IMR-90 (cell line): ENCODE measurements around the gene DAZL.

Experiments
- CEBPB ChIP-seq: IDR thresholded peaks from 2 replicates; pipeline ENCODE4 v1.6.1; 2012; ENCODE audit warnings: low read depth, low read length, improper control_type of control experiment
- CHD1 ChIP-seq: IDR thresholded peaks from 2 replicates; pipeline ENCODE4 v1.6.1; 2012; ENCODE audit warnings: low read depth, low read length, improper control_type of control experiment
- CTCF ChIP-seq: conservative IDR thresholded peaks from 2 replicates; pipeline ENCODE4 v1.5.1; 2012; ENCODE audit warnings: mild to moderate bottlenecking, low read depth, low read length, improper control_type of control experiment
- MAFK ChIP-seq: IDR thresholded peaks from 2 replicates; pipeline ENCODE4 v1.6.1; 2012; ENCODE audit warnings: low read depth, low read length, improper control_type of control experiment
- MAZ ChIP-seq: IDR thresholded peaks from 2 replicates; pipeline ENCODE4 v1.6.1; 2012; ENCODE audit warnings: low read depth, mild to moderate bottlenecking, low read length, improper control_type of control experiment, moderate library complexity, borderline replicate concordance
- NFE2L2 ChIP-seq: fragments of 150-350 bp; IDR thresholded peaks from 2 replicates; pipeline ENCODE4 v1.6.1; 2016; ENCODE audit warnings: low read depth, mild to moderate bottlenecking, low read length
- POLR2A ChIP-seq: IDR thresholded peaks from 2 replicates; pipeline ENCODE4 v1.6.1; 2012; ENCODE audit warnings: mild to moderate bottlenecking, low read depth, low read length
- RCOR1 ChIP-seq: IDR thresholded peaks from 2 replicates; pipeline ENCODE4 v1.6.1; 2012; ENCODE audit warnings: mild to moderate bottlenecking, low read length, improper control_type of control experiment; ENCODE audit not compliant: insufficient replicate concordance
- TF ChIP-seq, protein P1 (sequence below): fragments of 150-350 bp; IDR thresholded peaks from 2 replicates; pipeline ENCODE4 v1.6.1; 2017; ENCODE audit warnings: mild to moderate bottlenecking, antibody characterized with exemption, low read length, low read depth
- TF ChIP-seq, protein P2 (sequence below): fragments of 150-350 bp; IDR thresholded peaks from 2 replicates; pipeline ENCODE4 v1.6.1; 2016; ENCODE audit warnings: low read depth, mild to moderate bottlenecking, low read length, moderate library complexity, borderline replicate concordance

- TF ChIP-seq CTCF, result no peak
- TF ChIP-seq RCOR1, result no peak
- no peak for TF ChIP-seq POLR2A
- no peak for TF ChIP-seq MAZ
- TF ChIP-seq, protein P1, sequence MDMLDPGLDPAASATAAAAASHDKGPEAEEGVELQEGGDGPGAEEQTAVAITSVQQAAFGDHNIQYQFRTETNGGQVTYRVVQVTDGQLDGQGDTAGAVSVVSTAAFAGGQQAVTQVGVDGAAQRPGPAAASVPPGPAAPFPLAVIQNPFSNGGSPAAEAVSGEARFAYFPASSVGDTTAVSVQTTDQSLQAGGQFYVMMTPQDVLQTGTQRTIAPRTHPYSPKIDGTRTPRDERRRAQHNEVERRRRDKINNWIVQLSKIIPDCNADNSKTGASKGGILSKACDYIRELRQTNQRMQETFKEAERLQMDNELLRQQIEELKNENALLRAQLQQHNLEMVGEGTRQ, result no peak
- TF ChIP-seq NFE2L2, result no peak
- TF ChIP-seq CHD1, result no peak
- no peak for TF ChIP-seq MAFK
- TF ChIP-seq CEBPB, result no peak
- TF ChIP-seq, protein P2, sequence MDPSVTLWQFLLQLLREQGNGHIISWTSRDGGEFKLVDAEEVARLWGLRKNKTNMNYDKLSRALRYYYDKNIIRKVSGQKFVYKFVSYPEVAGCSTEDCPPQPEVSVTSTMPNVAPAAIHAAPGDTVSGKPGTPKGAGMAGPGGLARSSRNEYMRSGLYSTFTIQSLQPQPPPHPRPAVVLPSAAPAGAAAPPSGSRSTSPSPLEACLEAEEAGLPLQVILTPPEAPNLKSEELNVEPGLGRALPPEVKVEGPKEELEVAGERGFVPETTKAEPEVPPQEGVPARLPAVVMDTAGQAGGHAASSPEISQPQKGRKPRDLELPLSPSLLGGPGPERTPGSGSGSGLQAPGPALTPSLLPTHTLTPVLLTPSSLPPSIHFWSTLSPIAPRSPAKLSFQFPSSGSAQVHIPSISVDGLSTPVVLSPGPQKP, result no peak
Observed at GRCh38 chr3:16589867-16590624, 15.2 kb downstream of the DAZL start.
